Measurements from ENCODE around the gene PLEK. TPM values are rescaled to one million over a fixed set of nuclear protein-coding genes. Genes with fewer than 3 reads are reported as not detected.

PLEK gene
- total and polyA plus RNA-seq, 2 donors (not counting 1 experiment from before 2014, with no cell fraction given): not detected

- H3K27me3 ChIP-seq (ENCODE audit: control insufficient read depth, insufficient read depth, low read length): no peaks in the 10 kb centered on the region
- H3K4me1 ChIP-seq (ENCODE audit: control insufficient read depth, extremely low read depth, insufficient read depth, low read length): no peaks in the 10 kb centered on the region
- no peak overlapping the region for H3K4me2 ChIP-seq (ENCODE audit: extremely low read depth, insufficient read depth, low read length)
- no peaks in the 10 kb centered on the region for H3K36me3 ChIP-seq (ENCODE audit: control insufficient read depth, insufficient read depth, low read length)
- H3K9ac ChIP-seq (ENCODE audit: insufficient read depth, low read length): no peak overlapping the region
- H3K4me3 ChIP-seq (replicated peaks in 1 of 4; ENCODE audit: control extremely low read depth in 1 of 4, insufficient read depth in 1 of 4, low read depth in 3 of 4, low read length in 4 of 4): no peak overlapping the region
- no peaks in the 10 kb centered on the region for H4K20me1 ChIP-seq (ENCODE audit: control insufficient read depth, extremely low read depth, insufficient read depth, low read length)
- H3K79me2 ChIP-seq (ENCODE audit: control insufficient read depth, insufficient read depth, low read length): no peaks in the 10 kb centered on the region
- TF ChIP-seq CTCF (conservative IDR thresholded peaks at IDR 0.05 in 1 of 2, IDR thresholded peaks at IDR 0.05 in 1 of 2; ENCODE audit: low read depth in 1 of 2, low read length in 2 of 2) (peak; percentile 45 to 74), EZH2 (IDR thresholded peaks at IDR 0.05; ENCODE audit: low read length, missing control alignments) (no peak)
- no peaks in the 10 kb centered on the region for H3K9me3 ChIP-seq (ENCODE audit: control insufficient read depth, insufficient read depth, low read depth, low read length)
- no peak overlapping the region for H3K27ac ChIP-seq (ENCODE audit: insufficient read depth, low read length)
- no peak overlapping the region for H2AFZ ChIP-seq (ENCODE audit: low read length)
- peak; percentile 21 to 66 for DNase-seq (ENCODE audit: low read depth in 2 of 2)
Observed at GRCh38 chr2:68357605-68358337, 7.3 kb upstream of the PLEK start.

GRCh38 chr2:68359889-68360288 is 5.2 kb upstream of the PLEK start:
- Histone ChIP-seq H4K20me1 (ENCODE audit: control insufficient read depth, extremely low read depth, insufficient read depth, low read length) (no peaks in the 10 kb centered on the region), H3K4me2 (ENCODE audit: extremely low read depth, insufficient read depth, low read length) (no peak overlapping the region), H3K27me3 (ENCODE audit: control insufficient read depth, insufficient read depth, low read length) (no peaks in the 10 kb centered on the region), H3K79me2 (ENCODE audit: control insufficient read depth, insufficient read depth, low read length) (no peaks in the 10 kb centered on the region), H3K27ac (ENCODE audit: insufficient read depth, low read length) (no peak overlapping the region), H3K4me1 (ENCODE audit: control insufficient read depth, extremely low read depth, insufficient read depth, low read length) (no peaks in the 10 kb centered on the region), H3K9ac (ENCODE audit: insufficient read depth, low read length) (no peak overlapping the region), H3K4me3 (replicated peaks in 1 of 4; ENCODE audit: control extremely low read depth in 1 of 4, insufficient read depth in 1 of 4, low read depth in 3 of 4, low read length in 4 of 4) (no peak overlapping the region), H2AFZ (ENCODE audit: low read length) (no peak overlapping the region), H3K36me3 (ENCODE audit: control insufficient read depth, insufficient read depth, low read length) (no peaks in the 10 kb centered on the region), H3K9me3 (ENCODE audit: control insufficient read depth, insufficient read depth, low read depth, low read length) (no peaks in the 10 kb centered on the region)
- TF ChIP-seq CTCF (conservative IDR thresholded peaks at IDR 0.05 in 1 of 2, IDR thresholded peaks at IDR 0.05 in 1 of 2; ENCODE audit: low read depth in 1 of 2, low read length in 2 of 2): peak; percentile 8
- no peak for TF ChIP-seq EZH2 (IDR thresholded peaks at IDR 0.05; ENCODE audit: low read length, missing control alignments)
- DNase-seq (ENCODE audit: low read depth in 2 of 2): no peak

GRCh38 chr2:68362069-68362468 is 3.0 kb upstream of the PLEK start:
- Histone ChIP-seq H2AFZ (ENCODE audit: low read length) (no peak overlapping the region), H3K27ac (ENCODE audit: insufficient read depth, low read length) (no peak overlapping the region), H3K9ac (ENCODE audit: insufficient read depth, low read length) (no peak overlapping the region), H4K20me1 (ENCODE audit: control insufficient read depth, extremely low read depth, insufficient read depth, low read length) (no peaks in the 10 kb centered on the region), H3K4me2 (ENCODE audit: extremely low read depth, insufficient read depth, low read length) (no peak overlapping the region), H3K36me3 (ENCODE audit: control insufficient read depth, insufficient read depth, low read length) (no peaks in the 10 kb centered on the region), H3K27me3 (ENCODE audit: control insufficient read depth, insufficient read depth, low read length) (no peaks in the 10 kb centered on the region), H3K9me3 (ENCODE audit: control insufficient read depth, insufficient read depth, low read depth, low read length) (no peaks in the 10 kb centered on the region), H3K79me2 (ENCODE audit: control insufficient read depth, insufficient read depth, low read length) (no peaks in the 10 kb centered on the region), H3K4me3 (replicated peaks in 1 of 4; ENCODE audit: control extremely low read depth in 1 of 4, insufficient read depth in 1 of 4, low read depth in 3 of 4, low read length in 4 of 4) (no peak overlapping the region), H3K4me1 (ENCODE audit: control insufficient read depth, extremely low read depth, insufficient read depth, low read length) (no peaks in the 10 kb centered on the region)
- TF ChIP-seq EZH2 (IDR thresholded peaks at IDR 0.05; ENCODE audit: low read length, missing control alignments): no peak
- peak; percentile 57 to 76 for TF ChIP-seq CTCF (conservative IDR thresholded peaks at IDR 0.05 in 1 of 2, IDR thresholded peaks at IDR 0.05 in 1 of 2; ENCODE audit: low read depth in 1 of 2, low read length in 2 of 2)
- peak; percentile 31 to 70 for DNase-seq (ENCODE audit: low read depth in 2 of 2)

Measured in fibroblast of lung (primary cell).